ENCODE results near the gene MR1. TPM values are rescaled to one million over a fixed set of nuclear protein-coding genes. Genes with fewer than 3 reads are reported as not detected.
A peak's percentile ranks its signal among the peaks of the same experiment; 100 is the strongest.

Gene MR1
- total RNA-seq, 2 experiments from 2014 or later, result 16.2 to 18.1 TPM

GRCh38 chr1:181092056-181092455 is 58.3 kb downstream of the MR1 start:
- peaks cover 46% of the 10 kb centered on the region for H3K4me1 Mint-ChIP-seq (ENCODE audit: low read depth)
- H3K36me3 ChIP-seq (ENCODE audit: insufficient read depth, low read length), result peaks cover 12% of the 10 kb centered on the region
- CTCF ChIA-PET, result interaction anchor here (1.1 to 4.3 kb wide), 3 partner anchors 12 to 70 kb away, joined by 3 to 31 read pairs (median 6); partner anchors contain the start of gene STX6
- H3K4me3 ChIP-seq (ENCODE audit: low read length), result no peak overlapping the region
- H3K4me3 Mint-ChIP-seq, result peak overlapping the region; percentile 6
- POLR2A ChIA-PET, result interaction anchor here (3.8 to 6.5 kb wide), 2 partner anchors 11 to 68 kb away, joined by 19 to 231 read pairs; no protein-coding TSS in a partner anchor
- H3K9me3 Mint-ChIP-seq, result no peaks in the 10 kb centered on the region
- peaks cover 12% of the 10 kb centered on the region for H3K4me1 ChIP-seq (ENCODE audit: insufficient read depth, low read length)
- no peaks in the 10 kb centered on the region for H3K9me3 ChIP-seq (ENCODE audit: control insufficient read depth in 1 of 2, insufficient read depth in 1 of 2, low read length in 2 of 2)
- DNase-seq (no peak), ATAC-seq (ENCODE audit: poor library complexity) (no peak)
- no peaks in the 10 kb centered on the region for H3K27me3 Mint-ChIP-seq
- peaks cover 18% of the 10 kb centered on the region for H3K36me3 Mint-ChIP-seq (ENCODE audit: low read depth)
- no peaks in the 10 kb centered on the region for H3K27me3 ChIP-seq (ENCODE audit: control insufficient read depth in 1 of 2, insufficient read depth in 2 of 2, low read length in 2 of 2)
- intact Hi-C loops (cut with DNase I, micrococcal nuclease), result loop anchor here in 1 of 2 experiments (10.0 kb wide), 1 partner anchor 1207 kb away; the partner anchor contains the start of gene TOR1AIP1
- TF ChIP-seq CTCF (IDR thresholded peaks at IDR 0.05), result no peak
- no peak overlapping the region for H3K27ac ChIP-seq (ENCODE audit: low read depth in 1 of 2, low read length in 2 of 2)
- peak overlapping the region; percentile 18 for H3K27ac Mint-ChIP-seq

GRCh38 chr1:181092883-181093458 is 59.2 kb downstream of the MR1 start:
- Histone ChIP-seq H3K4me1 (ENCODE audit: insufficient read depth, low read length) (peaks cover 10% of the 10 kb centered on the region), H3K27me3 (ENCODE audit: control insufficient read depth in 1 of 2, insufficient read depth in 2 of 2, low read length in 2 of 2) (no peaks in the 10 kb centered on the region), H3K9me3 (ENCODE audit: control insufficient read depth in 1 of 2, insufficient read depth in 1 of 2, low read length in 2 of 2) (no peaks in the 10 kb centered on the region), H3K36me3 (ENCODE audit: insufficient read depth, low read length) (peaks cover 12% of the 10 kb centered on the region), H3K27ac (ENCODE audit: low read depth in 1 of 2, low read length in 2 of 2) (no peak overlapping the region), H3K4me3 (ENCODE audit: low read length) (no peak overlapping the region)
- H3K9me3 Mint-ChIP-seq, result no peaks in the 10 kb centered on the region
- intact Hi-C loops (cut with DNase I, micrococcal nuclease), result loop anchor here in 1 of 2 experiments (10.0 kb wide), 1 partner anchor 1208 kb away; the partner anchor contains the start of gene TOR1AIP1
- ATAC-seq (ENCODE audit: poor library complexity) (no peak), DNase-seq (no peak)
- H3K4me3 Mint-ChIP-seq, result no peak overlapping the region
- H3K27ac Mint-ChIP-seq, result peak overlapping the region; percentile 28
- peaks cover 40% of the 10 kb centered on the region for H3K4me1 Mint-ChIP-seq (ENCODE audit: low read depth)
- H3K36me3 Mint-ChIP-seq (ENCODE audit: low read depth), result peaks cover 18% of the 10 kb centered on the region
- TF ChIP-seq CTCF (IDR thresholded peaks at IDR 0.05), result no peak
- ChIA-PET POLR2A (interaction anchor here (6.5 kb wide), 1 partner anchor 10 kb away, joined by 231 read pairs; no protein-coding TSS in a partner anchor), CTCF (interaction anchor here (1.1 to 4.3 kb wide), 3 partner anchors 11 to 71 kb away, joined by 3 to 31 read pairs (median 6); partner anchors contain the start of gene STX6)
- no peaks in the 10 kb centered on the region for H3K27me3 Mint-ChIP-seq

GRCh38 chr1:181094416-181095212 is 60.8 kb downstream of the MR1 start:
- Mint-ChIP-seq H3K4me1 (ENCODE audit: low read depth) (peaks cover 46% of the 10 kb centered on the region), H3K27ac (no peak overlapping the region), H3K36me3 (ENCODE audit: low read depth) (peaks cover 12% of the 10 kb centered on the region), H3K4me3 (no peak overlapping the region), H3K27me3 (no peaks in the 10 kb centered on the region), H3K9me3 (no peaks in the 10 kb centered on the region)
- intact Hi-C loops (cut with DNase I, micrococcal nuclease), result loop anchor here in 1 of 2 experiments (10.0 kb wide), 1 partner anchor 1210 kb away; the partner anchor contains the start of gene TOR1AIP1
- no peaks in the 10 kb centered on the region for H3K9me3 ChIP-seq (ENCODE audit: control insufficient read depth in 1 of 2, insufficient read depth in 1 of 2, low read length in 2 of 2)
- TF ChIP-seq CTCF (IDR thresholded peaks at IDR 0.05), result no peak
- peaks cover 12% of the 10 kb centered on the region for H3K36me3 ChIP-seq (ENCODE audit: insufficient read depth, low read length)
- H3K27me3 ChIP-seq (ENCODE audit: control insufficient read depth in 1 of 2, insufficient read depth in 2 of 2, low read length in 2 of 2), result no peaks in the 10 kb centered on the region
- DNase-seq (no peak), ATAC-seq (ENCODE audit: poor library complexity) (no peak)
- H3K27ac ChIP-seq (ENCODE audit: low read depth in 1 of 2, low read length in 2 of 2), result no peak overlapping the region
- H3K4me3 ChIP-seq (ENCODE audit: low read length), result no peak overlapping the region
- ChIA-PET POLR2A (interaction anchor here (0.6 to 3.8 kb wide), 2 partner anchors 10 to 61 kb away, joined by 5 to 18 read pairs; no protein-coding TSS in a partner anchor), CTCF (interaction anchor here (1.1 kb wide), 1 partner anchor 11 kb away, joined by 3 read pairs; no protein-coding TSS in a partner anchor)
- H3K4me1 ChIP-seq (ENCODE audit: insufficient read depth, low read length), result peaks cover 16% of the 10 kb centered on the region
